ENCODE data around the gene TMC1. TPM values are rescaled to one million over a fixed set of nuclear protein-coding genes. Genes with fewer than 3 reads are reported as not detected.

The TMC1 gene
- total and polyA plus RNA-seq, 2 of the 8 experiments (the other 6 are each of a cell fraction or from before 2014, with no cell fraction given), result 0.95 to 0.98 TPM

- Histone ChIP-seq H2BK120ac (replicated peaks; ENCODE audit: low read depth, low read length) (no peak overlapping the region), H3K23ac (ENCODE audit: insufficient read length) (no peak overlapping the region), H3K18ac (ENCODE audit: extremely low read depth, low read length) (no peak overlapping the region), H3K14ac (ENCODE audit: insufficient read length) (no peak overlapping the region), H3K27me3 (replicated peaks in 1 of 4; ENCODE audit: control insufficient read depth in 3 of 4, extremely low read depth in 1 of 4, insufficient read depth in 3 of 4, low read length in 3 of 4) (no peaks in the 10 kb centered on the region), H3K23me2 (ENCODE audit: low read depth, low read length) (no peaks in the 10 kb centered on the region), H3K36me3 (ENCODE audit: control insufficient read depth in 2 of 4, insufficient read depth in 4 of 4, low read length in 3 of 4) (no peaks in the 10 kb centered on the region), H3K56ac (replicated peaks; ENCODE audit: insufficient read length, low read depth, low read length) (no peak overlapping the region), H2BK15ac (ENCODE audit: low read length) (no peak overlapping the region), H2BK12ac (ENCODE audit: low read depth, low read length) (no peak overlapping the region), H4K20me1 (replicated peaks in 1 of 2; ENCODE audit: control insufficient read depth in 1 of 2, insufficient read depth in 2 of 2, low read length in 2 of 2) (no peaks in the 10 kb centered on the region), H2BK5ac (ENCODE audit: low read depth, low read length) (no peak overlapping the region), H2AFZ (ENCODE audit: low read length) (no peak overlapping the region), H4K8ac (ENCODE audit: extremely low read depth, insufficient read depth, low read length) (no peak overlapping the region), H2BK20ac (ENCODE audit: low read length) (no peak overlapping the region), H4K91ac (replicated peaks; ENCODE audit: insufficient read length, low read length) (no peak overlapping the region), H3K4me3 (ENCODE audit: extremely low read depth in 1 of 4, insufficient read depth in 2 of 4, low read depth in 3 of 4, low read length in 4 of 4) (no peak overlapping the region), H2AK5ac (ENCODE audit: low read depth, low read length) (no peak overlapping the region), H4K5ac (ENCODE audit: insufficient read length, low read depth, low read length) (no peak overlapping the region), H3K4ac (replicated peaks; ENCODE audit: insufficient read length, low read depth, low read length) (no peak overlapping the region), H3K27ac (ENCODE audit: low read depth, low read length) (no peak overlapping the region), H3K9me3 (ENCODE audit: insufficient read depth in 2 of 2, low read depth in 1 of 2, low read length in 1 of 2) (peaks cover 9 to 12% of the 10 kb centered on the region in 2 experiments; a peak in 3 of 4 replicates), H3K9ac (replicated peaks in 1 of 4; ENCODE audit: extremely low read depth in 1 of 4, low read depth in 3 of 4, low read length in 3 of 4) (no peak overlapping the region), H3K79me2 (ENCODE audit: control insufficient read depth in 1 of 2, insufficient read depth in 2 of 2, low read length in 2 of 2) (no peaks in the 10 kb centered on the region), H3K79me1 (ENCODE audit: low read depth, low read length) (no peaks in the 10 kb centered on the region), H3K4me1 (replicated peaks in 1 of 4; ENCODE audit: control insufficient read depth in 3 of 4, insufficient read depth in 4 of 4, low read length in 3 of 4) (peaks cover 0 to 4% (median 0%) of the 10 kb centered on the region in 4 experiments; a peak in 1 of 7 replicates), H3K4me2 (ENCODE audit: insufficient read depth in 1 of 2, low read depth in 2 of 2, low read length in 2 of 2) (no peak overlapping the region)
- POLR2A ChIA-PET (ENCODE audit: partially characterized antibody), result no interaction called here
- 93% methylated on average over 1 of the region's 1 CpG; no CpG with 5 or more reads in 1 of the 2 experiments for WGBS, 2 experiments (ENCODE audit: extremely low coverage in 1 of 2, insufficient coverage in 1 of 2, insufficient read length in 1 of 2, insufficient replicate concordance in 2 of 2, low coverage in 1 of 2, low lambda C conversion rate in 2 of 2, missing lambda C conversion rate in 1 of 2)
- DNase-seq (ENCODE audit: low read depth in 1 of 2, low spot score in 2 of 2) (no peak), FAIRE-seq (no peak)
- CTCF ChIA-PET (ENCODE audit: partially characterized antibody), result interaction anchor here (0.6 kb wide), 1 partner anchor 254 kb away, joined by 5 read pairs; no protein-coding TSS in a partner anchor
- TF ChIP-seq GTF2F1 (IDR thresholded peaks at IDR 0.05; ENCODE audit: borderline replicate concordance, low read depth, low read length), result no peak
Observed at GRCh38 chr9:72537671-72538070, 16.3 kb downstream of the TMC1 start.

Measured in H1 (cell line).